ENCODE results near the gene ANKDD1B. TPM values are rescaled to one million over a fixed set of nuclear protein-coding genes. Genes with fewer than 3 reads are reported as not detected.

ANKDD1B gene
- total and polyA plus RNA-seq, 9 of the 15 experiments (the other 6 are each of a cell fraction or from before 2014, with no cell fraction given): 0.04 to 0.29 (median 0.18) TPM; not detected in 1

- peak; percentile 79 for TF ChIP-seq ZNF407 (IDR thresholded peaks at IDR 0.05; ENCODE audit: low read depth)
- TF ChIP-seq HDAC1 (IDR thresholded peaks at IDR 0.05): peak; percentile 94 to 99; a peak in 3 of 4 replicates
- no peak for TF ChIP-seq DMBX1 (CRISPR knock-in tag; IDR thresholded peaks at IDR 0.05; ENCODE audit: borderline replicate concordance)
- TF ChIP-seq DDX20 (tag; IDR thresholded peaks at IDR 0.05; ENCODE audit: low read depth): no peak
- no peak for TF ChIP-seq CCNT2 (IDR thresholded peaks at IDR 0.05; ENCODE audit: borderline replicate concordance, extremely low read depth, insufficient read length, low read depth, low read length)
- peak; percentile 78 for TF ChIP-seq ATF7 (IDR thresholded peaks at IDR 0.05)
- TF ChIP-seq HES1 (IDR thresholded peaks at IDR 0.05; ENCODE audit: low read depth): no peak
- TF ChIP-seq THAP7 (CRISPR knock-in tag; IDR thresholded peaks at IDR 0.05): no peak
- peak; percentile 95 for TF ChIP-seq ZNF316 (IDR thresholded peaks at IDR 0.05)
- TF ChIP-seq, protein P1, sequence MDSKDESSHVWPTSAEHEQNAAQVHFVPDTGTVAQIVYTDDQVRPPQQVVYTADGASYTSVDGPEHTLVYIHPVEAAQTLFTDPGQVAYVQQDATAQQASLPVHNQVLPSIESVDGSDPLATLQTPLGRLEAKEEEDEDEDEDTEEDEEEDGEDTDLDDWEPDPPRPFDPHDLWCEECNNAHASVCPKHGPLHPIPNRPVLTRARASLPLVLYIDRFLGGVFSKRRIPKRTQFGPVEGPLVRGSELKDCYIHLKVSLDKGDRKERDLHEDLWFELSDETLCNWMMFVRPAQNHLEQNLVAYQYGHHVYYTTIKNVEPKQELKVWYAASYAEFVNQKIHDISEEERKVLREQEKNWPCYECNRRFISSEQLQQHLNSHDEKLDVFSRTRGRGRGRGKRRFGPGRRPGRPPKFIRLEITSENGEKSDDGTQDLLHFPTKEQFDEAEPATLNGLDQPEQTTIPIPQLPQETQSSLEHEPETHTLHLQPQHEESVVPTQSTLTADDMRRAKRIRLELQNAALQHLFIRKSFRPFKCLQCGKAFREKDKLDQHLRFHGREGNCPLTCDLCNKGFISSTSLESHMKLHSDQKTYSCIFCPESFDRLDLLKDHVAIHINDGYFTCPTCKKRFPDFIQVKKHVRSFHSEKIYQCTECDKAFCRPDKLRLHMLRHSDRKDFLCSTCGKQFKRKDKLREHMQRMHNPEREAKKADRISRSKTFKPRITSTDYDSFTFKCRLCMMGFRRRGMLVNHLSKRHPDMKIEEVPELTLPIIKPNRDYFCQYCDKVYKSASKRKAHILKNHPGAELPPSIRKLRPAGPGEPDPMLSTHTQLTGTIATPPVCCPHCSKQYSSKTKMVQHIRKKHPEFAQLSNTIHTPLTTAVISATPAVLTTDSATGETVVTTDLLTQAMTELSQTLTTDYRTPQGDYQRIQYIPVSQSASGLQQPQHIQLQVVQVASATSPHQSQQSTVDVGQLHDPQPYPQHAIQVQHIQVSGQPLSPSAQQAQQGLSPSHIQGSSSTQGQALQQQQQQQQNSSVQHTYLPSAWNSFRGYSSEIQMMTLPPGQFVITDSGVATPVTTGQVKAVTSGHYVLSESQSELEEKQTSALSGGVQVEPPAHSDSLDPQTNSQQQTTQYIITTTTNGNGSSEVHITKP (IDR thresholded peaks at IDR 0.05; ENCODE audit: partially characterized antibody): no peak
- peak; percentile 87; the same call in 1 of the 2 replicates for TF ChIP-seq MTA3 (IDR thresholded peaks at IDR 0.05; ENCODE audit: borderline replicate concordance)
These were observed 106.0 kb downstream of the ANKDD1B start, which contains the start of gene POC5 (continued) for GRCh38 chr5:75717082-75717922.

Data from K562 (cell line).